Heart left ventricle (tissue), 16 donors: ENCODE data around the gene PSMD13. TPM values are rescaled to one million over a fixed set of nuclear protein-coding genes. Genes with fewer than 3 reads are reported as not detected.

Experiments
- ATAC-seq, 4 donors: fragments of 200-7000 bp; cut with Tn5 transposase; one replicate each; pipeline ENCODE4 v1.9.1; 2020 to 2022; ENCODE audit warnings: moderate library complexity in 4 of 4, mild to moderate bottlenecking in 3 of 4, moderate number of reproducible peaks in 1 of 4
- DNase-seq, 5 donors: peaks; one replicate each; pipeline ENCODE4 v3.0.0-alpha.2; 2020
- H3K27ac ChIP-seq, 12 donors: fragments of 200-600 bp; sonication (generic) in 4 of 12; one replicate each; pipeline versions ENCODE4 v1.5.0 to v1.8.0; 2016 to 2022; ENCODE audit warnings: mild to moderate bottlenecking in 2 of 12
- H3K27me3 ChIP-seq, 9 donors: fragments of 200-600 bp; sonication (generic) in 2 of 9; one replicate each; pipeline versions ENCODE4 v1.5.1 to v1.8.0; 2016 to 2022; ENCODE audit warnings: mild to moderate bottlenecking in 3 of 9
- H3K36me3 ChIP-seq, 9 donors: fragments of 200-600 bp; sonication (generic) in 2 of 9; one replicate each; pipeline versions ENCODE4 v1.5.0 to v1.8.0; 2018 to 2022; ENCODE audit warnings: mild to moderate bottlenecking in 2 of 9
- H3K4me1 ChIP-seq, 12 donors: fragments of 200-600 bp; sonication (generic) in 4 of 12; one replicate each; pipeline versions ENCODE4 v1.5.0 to v1.8.0; 2016 to 2022; ENCODE audit warnings: mild to moderate bottlenecking in 3 of 12
- H3K4me3 ChIP-seq, 12 donors: fragments of 200-600 bp; sonication (generic) in 4 of 12; one replicate each; pipeline versions ENCODE4 v1.5.0 to v1.8.0; 2017 to 2022; ENCODE audit warnings: mild to moderate bottlenecking in 9 of 12, moderate library complexity in 4 of 12
- H3K9me3 ChIP-seq, 12 donors: fragments of 200-600 bp; sonication (generic) in 4 of 12; one replicate each; pipeline versions ENCODE4 v1.5.0 to v1.8.0; 2016 to 2022; ENCODE audit warnings: mild to moderate bottlenecking in 1 of 12
- POLR2A ChIP-seq, 2 donors: fragments of 450-650 bp; IDR thresholded peaks; one replicate each; pipeline ENCODE4 v1.6.1; 2017; ENCODE audit warnings: antibody characterized with exemption in 2 of 2, mild to moderate bottlenecking in 2 of 2, moderate library complexity in 2 of 2
- WGBS, 4 donors: extraction: QIAGEN DNeasy Blood & Tissue Kit in 2 of 4; methylation state at CpG; one replicate each; pipeline versions ENCODE4 v1.1.5 to v1.1.7; 2013 to 2018; 5-methylcytosine and 5-hydroxymethylcytosine counted together
- intact Hi-C, 10 donors: fragments of 100-400 bp; cut with DNase I; formaldehyde crosslinking; loops; one replicate each; pipeline versions ENCODE4 v1.11.1 to v1.14.2; 2022
- polyA plus RNA-seq, 2 donors: library from polyadenylated mRNA; stranded (reverse); fragments of 200-250 nt; gene quantifications; one replicate each; pipeline ENCODE4 v1.2.3, GENCODE V29; 2013
- total RNA-seq, 9 donors: library from RNA; depleted of rRNA in 2 of 9; stranded (reverse); fragments of >200 nt in 2 of 9; fragmentation: NEBNext Ultra II Directional in 3 of 9; extraction: Animal tissue kit (Norgen Biotek cat#: 25700) in 3 of 9; gene quantifications; one replicate each; pipeline versions ENCODE4 v1.1.0 to v1.2.4, GENCODE V29; 2016 to 2023
- TF ChIP-seq, protein P1 (sequence below), 12 donors: fragments of 200-600 bp; sonication (generic) in 4 of 12; IDR thresholded peaks; one replicate each; pipeline versions ENCODE4 v1.5.0 to v1.8.0; 2018 to 2022; ENCODE audit warnings: antibody characterized with exemption in 12 of 12, mild to moderate bottlenecking in 5 of 12
- donor health status: ischemic (EF 13 %, LVEDD 7.1; RV severe dilation, severe dysfunction).
- donor health status: healthy with polysubstance abuse.
- donor health status: DM: no; HTN: yes; CAD: no.
- donor health status: DM: no; HTN: no; CAD: no.
- donor health status: ischemic (EF 25% LVEDD 6.9; RV normal size, moderate dysfunction).
- donor health status: ischemic (EF 25% LVEDD 5.7; RV mildly dilated, moderate dysfunction).
- donor health status: healthy.
- donor health status: DM: yes; HTN: yes; CAD: no.
- donor health status: ischemic (EF 35%, LVEDD 5.7; RV mildly dilated, moderate dysfunction).
- donor health status: nonischemic (EF 11% LVEDD 7.7; RV severe dilation, severe dysfunction).
- donor health status: DM: yes; HTN: yes; CAD: no.
- donor health status: PGD.
- donor health status: ischemic (EF 29% LVEDD 5.4; RV normal size, mild dysfunction).
- donor health status: nonischemic (EF 23%, LVEDD 6.1; RV moderate dilation, normal function).

The PSMD13 gene
- total and polyA plus RNA-seq, 11 donors = 75.1 to 140 (median 89.5) TPM

GRCh38 chr11:290621-291231 lies 54.0 kb downstream of the PSMD13 start:
- H3K36me3 ChIP-seq = peaks cover 0 to 9% (median 0%) of the 10 kb centered on the region in 9 donors
- TF ChIP-seq, protein P1, sequence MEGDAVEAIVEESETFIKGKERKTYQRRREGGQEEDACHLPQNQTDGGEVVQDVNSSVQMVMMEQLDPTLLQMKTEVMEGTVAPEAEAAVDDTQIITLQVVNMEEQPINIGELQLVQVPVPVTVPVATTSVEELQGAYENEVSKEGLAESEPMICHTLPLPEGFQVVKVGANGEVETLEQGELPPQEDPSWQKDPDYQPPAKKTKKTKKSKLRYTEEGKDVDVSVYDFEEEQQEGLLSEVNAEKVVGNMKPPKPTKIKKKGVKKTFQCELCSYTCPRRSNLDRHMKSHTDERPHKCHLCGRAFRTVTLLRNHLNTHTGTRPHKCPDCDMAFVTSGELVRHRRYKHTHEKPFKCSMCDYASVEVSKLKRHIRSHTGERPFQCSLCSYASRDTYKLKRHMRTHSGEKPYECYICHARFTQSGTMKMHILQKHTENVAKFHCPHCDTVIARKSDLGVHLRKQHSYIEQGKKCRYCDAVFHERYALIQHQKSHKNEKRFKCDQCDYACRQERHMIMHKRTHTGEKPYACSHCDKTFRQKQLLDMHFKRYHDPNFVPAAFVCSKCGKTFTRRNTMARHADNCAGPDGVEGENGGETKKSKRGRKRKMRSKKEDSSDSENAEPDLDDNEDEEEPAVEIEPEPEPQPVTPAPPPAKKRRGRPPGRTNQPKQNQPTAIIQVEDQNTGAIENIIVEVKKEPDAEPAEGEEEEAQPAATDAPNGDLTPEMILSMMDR (IDR thresholded peaks at IDR 0.05) = no peak
- no peak for TF ChIP-seq POLR2A (IDR thresholded peaks at IDR 0.05)
- H3K4me3 ChIP-seq = no peak overlapping the region
- ATAC-seq = no peak
- no peaks in the 10 kb centered on the region for H3K9me3 ChIP-seq
- peaks cover 0 to 24% (median 12%) of the 10 kb centered on the region in 12 donors for H3K4me1 ChIP-seq
- DNase-seq = peak in 2 of 5 donors; percentile 29 to 57
- intact Hi-C loops = loop anchor here in 2 of 10 donors (5.0 to 10.0 kb wide), 2 partner anchors 38 to 86 kb away; partner anchors contain the start of genes BET1L (in 1 of the 2) and RIC8A (in 1 of the 2)
- H3K27me3 ChIP-seq = peaks cover 0 to 20% (median 11%) of the 10 kb centered on the region in 9 donors
- H3K27ac ChIP-seq = no peak overlapping the region
- 89 to 95% (median 93%) methylated on average over 5 to 13 of the region's 13 CpGs for WGBS, 4 donors

DNA sequence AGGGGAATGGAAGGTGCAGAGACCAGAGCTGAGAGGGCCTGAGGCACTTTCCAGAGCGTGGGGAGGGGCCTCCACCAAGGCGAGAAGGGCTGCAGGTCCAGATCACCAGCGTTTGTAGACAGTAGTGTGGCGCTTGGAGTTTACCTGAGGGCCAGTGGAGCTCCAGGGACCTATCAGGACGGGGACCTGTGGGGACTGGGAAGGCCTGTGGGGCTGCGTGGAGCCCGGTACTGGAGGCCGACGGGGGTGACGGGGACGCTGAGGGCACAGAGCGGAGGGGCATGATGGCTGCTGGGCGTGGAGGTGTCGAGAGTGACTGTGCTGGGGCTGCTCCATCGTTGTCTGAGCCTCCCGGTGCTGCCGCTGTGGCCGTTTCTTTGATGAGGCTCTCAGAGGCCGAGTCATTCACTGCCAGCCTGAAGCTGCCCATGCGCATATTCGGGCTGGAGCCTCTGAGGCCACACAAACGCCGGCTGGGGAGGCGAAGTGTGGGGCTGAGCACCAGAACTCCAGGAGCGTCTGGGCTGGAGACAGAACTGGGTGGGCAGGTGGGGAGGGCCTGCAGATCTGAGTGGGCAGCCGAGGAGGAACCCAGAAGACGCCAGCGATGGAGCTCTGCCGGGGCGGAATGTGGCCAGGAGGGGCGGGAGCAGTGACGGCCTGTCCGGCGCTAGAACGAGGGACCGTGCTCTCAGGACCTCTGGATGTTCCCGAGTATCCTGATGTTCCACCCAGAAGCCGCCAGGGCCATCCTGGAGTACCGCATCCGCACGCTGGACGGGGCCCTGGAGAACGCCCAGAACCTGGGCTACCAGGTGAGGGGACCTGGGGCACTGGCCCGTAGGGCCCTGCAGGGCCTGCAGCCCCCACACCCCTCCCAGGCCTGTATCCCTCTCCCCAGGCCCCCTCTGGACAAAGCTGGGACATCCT lies 54.8 kb downstream of the PSMD13 start:
- peaks cover 0 to 13% (median 5%) of the 10 kb centered on the region in 9 donors for H3K27me3 ChIP-seq
- TF ChIP-seq, protein P1 (IDR thresholded peaks at IDR 0.05) = no peak
- no peak for TF ChIP-seq POLR2A (IDR thresholded peaks at IDR 0.05)
- H3K27ac ChIP-seq = no peak overlapping the region
- no peak overlapping the region for H3K4me3 ChIP-seq
- intact Hi-C loops = loop anchor here in 2 of 10 donors (5.0 to 10.0 kb wide), 2 partner anchors 39 to 87 kb away; partner anchors contain the start of genes BET1L (in 1 of the 2) and RIC8A (in 1 of the 2)
- H3K4me1 ChIP-seq = peaks cover 0 to 24% (median 12%) of the 10 kb centered on the region in 12 donors
- ATAC-seq (no peak), DNase-seq (peak in 3 of 5 donors; percentile 14 to 54 (median 23))
- 88 to 91% (median 89%) methylated on average over 35 to 44 of the region's 44 CpGs for WGBS, 4 donors
- H3K9me3 ChIP-seq = no peaks in the 10 kb centered on the region
- H3K36me3 ChIP-seq = peaks cover 0 to 9% (median 0%) of the 10 kb centered on the region in 9 donors

DNA sequence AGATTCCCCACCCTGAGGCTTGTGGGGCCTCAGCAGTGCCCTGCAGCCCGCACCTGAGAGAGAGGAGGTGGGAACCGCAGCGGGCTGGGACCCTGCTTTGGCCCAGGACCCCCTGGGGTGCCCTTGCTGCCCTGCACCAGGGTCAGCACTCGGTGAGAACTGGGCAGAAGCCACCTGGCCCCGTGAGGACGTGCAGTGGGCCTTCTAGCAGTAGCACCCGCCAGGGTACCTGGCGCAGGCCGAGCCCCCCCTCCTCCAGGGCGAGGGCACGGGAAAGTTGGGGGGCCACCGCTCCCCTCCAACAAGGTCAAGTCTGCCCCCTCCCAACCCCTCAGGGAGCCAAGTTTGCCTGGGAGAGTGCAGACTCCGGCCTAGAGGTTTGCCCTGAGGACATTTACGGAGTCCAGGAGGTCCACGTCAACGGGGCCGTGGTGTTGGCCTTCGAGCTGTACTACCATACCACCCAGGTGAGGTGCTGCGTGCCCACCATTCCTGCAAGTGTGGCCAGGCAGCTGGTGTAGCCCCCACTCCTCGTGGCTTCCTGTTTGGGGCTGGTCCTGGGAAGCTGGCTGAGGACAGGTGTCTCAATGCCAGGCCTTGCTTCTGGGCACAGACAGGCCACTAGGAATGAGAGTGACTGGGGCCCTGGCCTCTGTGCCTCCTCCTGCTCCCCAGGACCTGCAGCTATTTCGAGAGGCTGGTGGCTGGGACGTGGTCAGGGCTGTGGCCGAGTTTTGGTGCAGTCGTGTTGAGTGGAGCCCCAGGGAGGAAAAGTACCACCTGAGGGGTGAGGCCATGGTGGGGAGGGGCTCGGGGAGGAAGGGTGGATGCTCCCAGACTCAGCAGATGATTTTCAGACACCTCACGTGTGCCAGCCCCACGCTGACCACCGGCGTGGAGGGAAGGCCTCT lies 55.7 kb downstream of the PSMD13 start:
- peaks cover 0 to 8% (median 5%) of the 10 kb centered on the region in 9 donors for H3K27me3 ChIP-seq
- H3K4me3 ChIP-seq = no peak overlapping the region
- H3K27ac ChIP-seq = no peak overlapping the region
- H3K36me3 ChIP-seq = peaks cover 0 to 9% (median 0%) of the 10 kb centered on the region in 9 donors
- 84 to 95% (median 93%) methylated on average over 21 to 29 of the region's 29 CpGs for WGBS, 4 donors
- intact Hi-C loops = loop anchor here in 2 of 10 donors (5.0 to 10.0 kb wide), 2 partner anchors 40 to 88 kb away; partner anchors contain the start of genes BET1L (in 1 of the 2) and RIC8A (in 1 of the 2)
- TF ChIP-seq, protein P1 (IDR thresholded peaks at IDR 0.05) = no peak
- no peak for TF ChIP-seq POLR2A (IDR thresholded peaks at IDR 0.05)
- ATAC-seq (no peak), DNase-seq (peak in 3 of 5 donors; percentile 24 to 49 (median 24))
- H3K9me3 ChIP-seq = no peaks in the 10 kb centered on the region
- peaks cover 0 to 28% (median 12%) of the 10 kb centered on the region in 12 donors for H3K4me1 ChIP-seq
